CD4-positive, alpha-beta T cell treated with Interferon gamma for 1 hour (primary cell): ENCODE measurements around the gene MAPT.
"Not testable (repeated sequence)": the region's sequence is repeated elsewhere in the genome, so short reads cannot be mapped to it uniquely, and the experiment has no call there.

Source experiments
- DNase-seq: peaks from one replicate; pipeline ENCODE4 v3.0.0-alpha.2; 2020

The MAPT gene

GRCh38 chr17:45902892-45903346, 8.6 kb downstream of the MAPT start:
- DNase-seq, result no peak

GRCh38 chr17:45904866-45905265, 10.5 kb downstream of the MAPT start:
- no peak for DNase-seq

GRCh38 chr17:45905814-45906213, 11.5 kb downstream of the MAPT start:
- no peak for DNase-seq

GRCh38 chr17:45906237-45906636, 11.9 kb downstream of the MAPT start:
- DNase-seq, result no peak

GRCh38 chr17:45906927-45907622, 12.7 kb downstream of the MAPT start:
- no peak for DNase-seq

- DNase-seq, result no peak
These were observed 13.5 kb downstream of the MAPT start for GRCh38 chr17:45907750-45908395.

GRCh38 chr17:45908460-45908859, 14.1 kb downstream of the MAPT start:
- DNase-seq, result no peak

GRCh38 chr17:45908935-45909334, 14.6 kb downstream of the MAPT start:
- no peak for DNase-seq

GRCh38 chr17:45910667-45911066, 16.3 kb downstream of the MAPT start:
- DNase-seq, result no peak

- no peak for DNase-seq
These were observed 18.0 kb downstream of the MAPT start for GRCh38 chr17:45912319-45912718.

GRCh38 chr17:45913030-45913429, 18.7 kb downstream of the MAPT start:
- DNase-seq, result not testable (repeated sequence)

- DNase-seq, result no peak
These were observed 19.8 kb downstream of the MAPT start for GRCh38 chr17:45914047-45914717.

- DNase-seq, result no peak
These were observed 20.9 kb downstream of the MAPT start for GRCh38 chr17:45915263-45915662.

- no peak for DNase-seq
These were observed 22.7 kb downstream of the MAPT start for GRCh38 chr17:45917081-45917480.

GRCh38 chr17:45918241-45918745, 23.9 kb downstream of the MAPT start:
- no peak for DNase-seq

GRCh38 chr17:45919136-45919535, 24.8 kb downstream of the MAPT start:
- DNase-seq, result no peak

- no peak for DNase-seq
These were observed 25.7 kb downstream of the MAPT start for GRCh38 chr17:45920083-45920482.

- DNase-seq, result no peak
These were observed 29.3 kb downstream of the MAPT start for GRCh38 chr17:45923511-45924268.

GRCh38 chr17:45924332-45924820, 30.0 kb downstream of the MAPT start:
- no peak for DNase-seq

- DNase-seq, result no peak
These were observed 31.0 kb downstream of the MAPT start for GRCh38 chr17:45925311-45925710.

- DNase-seq, result no peak
These were observed 32.9 kb downstream of the MAPT start for GRCh38 chr17:45927247-45927646.

- DNase-seq, result no peak
These were observed 35.0 kb downstream of the MAPT start for GRCh38 chr17:45929344-45929743.

GRCh38 chr17:45930420-45930951, 36.1 kb downstream of the MAPT start:
- DNase-seq, result no peak
